GM12865 (cell line): ENCODE measurements around the gene MTPN.

Experiments used
- DNase-seq: peaks from one replicate; pipeline ENCODE4 v3.0.0; 2010; ENCODE audit warnings: low read depth
- H3K4me3 ChIP-seq: 2 replicates; pipeline ENCODE4 v1.5.1; 2011; ENCODE audit warnings: mild to moderate bottlenecking, low read depth, low read length, control low read depth
- CTCF ChIP-seq: IDR thresholded peaks from 2 replicates; pipeline ENCODE4 v1.5.1; 2011; ENCODE audit warnings: low read length, control low read depth, low read depth, inconsistent platforms; ENCODE audit not compliant: insufficient read depth; ENCODE audit errors: missing control alignments

The MTPN gene

DNA sequence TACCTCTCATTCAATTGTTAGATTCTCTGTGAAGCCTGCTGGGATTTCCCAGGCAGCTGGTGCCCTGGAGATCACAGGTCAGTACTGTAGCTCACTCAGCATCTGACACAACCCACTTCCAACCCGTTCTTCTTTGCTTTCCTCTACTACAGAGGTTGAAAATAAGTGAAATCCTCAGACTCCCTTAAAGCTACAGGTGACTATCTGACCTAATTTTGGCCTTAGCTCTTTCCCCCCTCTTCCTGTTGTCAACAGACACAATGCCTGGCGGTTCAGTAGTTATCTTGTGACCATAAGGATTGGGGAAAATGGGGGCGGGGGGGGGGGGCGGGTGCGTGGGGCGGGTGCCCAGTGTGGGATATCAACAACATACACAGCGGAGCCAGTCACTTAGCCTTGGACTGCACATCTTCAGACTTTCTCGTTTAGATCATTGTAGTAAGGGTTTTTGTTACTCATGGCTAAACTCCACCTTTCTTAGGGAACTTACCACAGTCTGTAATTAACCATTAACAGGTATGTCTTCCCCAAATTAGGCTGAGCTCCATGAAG, 37.8 kb downstream of the MTPN start:
- no peak for DNase-seq
- TF ChIP-seq CTCF = no peak
- H3K4me3 ChIP-seq = no peak overlapping the region

DNA sequence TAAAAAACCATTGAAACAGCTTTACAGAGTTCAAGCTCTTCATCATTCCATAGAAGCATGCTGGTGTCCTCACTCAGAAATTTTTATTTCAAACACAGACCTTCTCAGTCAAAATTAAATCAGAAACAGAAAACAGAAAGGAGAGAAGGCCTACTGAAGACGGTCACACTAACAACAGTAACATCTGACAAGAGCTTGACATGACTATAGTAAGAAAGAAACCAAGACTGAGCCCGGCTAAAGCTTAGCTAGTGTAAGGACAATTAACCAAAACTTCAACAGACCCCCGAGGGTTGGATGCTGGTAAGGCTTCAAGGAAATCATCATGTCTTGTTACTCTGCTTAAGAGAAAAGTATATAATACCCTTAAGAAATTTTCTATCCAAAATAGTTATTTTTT, 38.6 kb downstream of the MTPN start:
- TF ChIP-seq CTCF = no peak
- H3K4me3 ChIP-seq = no peak overlapping the region
- peak; percentile 61 for DNase-seq

DNA sequence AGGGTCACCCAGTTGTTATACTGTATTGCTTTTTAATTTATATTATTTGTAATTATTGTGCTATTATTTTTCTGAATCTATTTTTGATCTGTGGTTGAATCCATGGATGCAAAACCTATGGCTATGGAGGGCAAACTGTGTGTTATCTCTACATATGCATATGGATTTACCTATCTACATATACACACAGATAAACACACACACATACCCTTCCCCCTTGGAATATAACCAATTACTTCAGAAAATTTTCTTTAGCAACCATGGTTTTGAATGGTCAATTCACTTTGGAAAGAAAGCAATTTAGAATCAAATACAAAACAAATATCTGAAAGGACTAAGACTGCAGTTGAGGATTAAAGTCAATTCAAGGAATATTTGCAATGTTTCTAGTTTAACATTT, 39.1 kb downstream of the MTPN start:
- no peak for DNase-seq
- H3K4me3 ChIP-seq = no peak overlapping the region
- no peak for TF ChIP-seq CTCF

- DNase-seq = no peak
- H3K4me3 ChIP-seq = no peak overlapping the region
- no peak for TF ChIP-seq CTCF
These were observed 40.5 kb downstream of the MTPN start for GRCh38 chr7:135936497-135937217.

DNA sequence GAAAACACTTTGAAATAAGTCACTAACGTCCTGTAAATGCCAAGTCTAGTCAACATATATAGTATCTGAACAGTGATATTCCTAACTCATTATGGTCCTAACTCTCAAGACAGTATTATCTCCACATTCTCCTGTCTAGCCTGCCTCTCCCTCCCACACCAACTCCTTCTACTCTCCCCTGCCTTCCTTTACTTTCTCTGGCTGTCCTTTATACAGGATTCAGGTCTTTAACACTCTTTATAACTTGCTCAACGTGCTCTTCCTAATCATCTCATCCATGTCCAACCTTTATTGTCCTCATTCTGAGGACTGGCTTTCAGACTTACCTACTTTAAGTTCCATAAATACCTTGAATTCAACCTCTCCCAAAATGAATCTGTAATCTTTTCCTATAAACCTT, 42.5 kb downstream of the MTPN start:
- TF ChIP-seq CTCF = no peak
- no peak for DNase-seq
- H3K4me3 ChIP-seq = no peak overlapping the region

DNA sequence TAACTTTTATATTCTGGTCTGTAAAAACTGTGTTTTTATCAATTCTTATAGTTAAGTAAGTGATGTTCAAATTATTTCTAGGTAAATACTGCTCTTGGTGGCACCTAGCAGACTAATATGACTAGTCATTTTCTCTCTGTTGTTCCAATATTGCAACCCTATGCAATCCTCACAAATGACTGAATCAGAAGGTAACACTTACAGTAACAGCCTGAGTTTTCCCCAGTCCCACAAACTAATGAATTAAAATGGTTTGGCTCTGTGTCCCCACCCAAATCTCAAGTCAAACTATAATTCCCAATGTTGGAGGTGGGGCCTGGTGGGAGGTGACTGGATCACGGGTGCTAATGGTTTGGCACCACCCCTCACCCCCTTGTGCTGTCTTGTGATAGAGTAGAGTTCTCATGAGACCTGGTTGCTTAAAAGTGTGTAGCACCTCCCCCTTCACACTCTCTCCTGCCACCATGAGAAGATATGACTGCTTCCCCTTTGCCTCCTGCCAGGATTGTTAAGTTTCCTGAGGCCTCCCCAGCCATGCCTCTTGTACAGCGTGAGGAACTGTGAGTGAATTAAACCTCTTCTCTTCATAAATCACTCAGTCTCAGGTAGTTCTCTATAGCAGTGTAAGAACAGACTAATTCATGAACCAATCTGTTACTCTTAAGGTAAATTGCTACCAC, 43.5 kb downstream of the MTPN start:
- H3K4me3 ChIP-seq = no peak overlapping the region
- no peak for TF ChIP-seq CTCF
- no peak for DNase-seq
